Mesenchymal stem cell (in vitro differentiated cells and primary cell): ENCODE results near the gene SLC2A6.

ENCODE experiments used
- DNase-seq: peaks from one replicate; pipeline ENCODE4 v3.0.0-alpha.2; 2013
- H2AFZ ChIP-seq: one replicate; pipeline ENCODE4 v1.6.1; 2013; ENCODE audit warnings: low read depth, mild to moderate bottlenecking, control low read depth, inconsistent platforms, low read length, moderate library complexity
- H2AK5ac ChIP-seq: 2 replicates; pipeline ENCODE4 v1.6.1; 2013; ENCODE audit warnings: low read length, moderate library complexity, mild to moderate bottlenecking, inconsistent platforms; ENCODE audit not compliant: severe bottlenecking
- H2BK120ac ChIP-seq: one replicate; pipeline ENCODE4 v1.6.1; 2013; ENCODE audit warnings: low read depth, mild to moderate bottlenecking, inconsistent platforms, low read length, moderate library complexity
- H2BK12ac ChIP-seq, 2 experiments: one replicate each; pipeline ENCODE4 v1.6.1; 2013; ENCODE audit warnings: inconsistent platforms in 2 of 2, low read length in 2 of 2, mild to moderate bottlenecking in 2 of 2, moderate library complexity in 2 of 2, control low read depth in 1 of 2
- H2BK15ac ChIP-seq: one replicate; pipeline ENCODE4 v1.6.1; 2013; ENCODE audit warnings: mild to moderate bottlenecking, low read depth, inconsistent platforms; ENCODE audit not compliant: poor library complexity, severe bottlenecking
- H2BK5ac ChIP-seq: 2 replicates; pipeline ENCODE4 v1.6.1; 2013; ENCODE audit warnings: low read depth, mild to moderate bottlenecking, low read length, control low read depth, inconsistent platforms; ENCODE audit not compliant: poor library complexity, severe bottlenecking
- H3K14ac ChIP-seq, 2 experiments: one replicate each; pipeline ENCODE4 v1.6.1; 2013; ENCODE audit warnings: inconsistent platforms in 2 of 2, low read length in 2 of 2, control low read depth in 1 of 2, mild to moderate bottlenecking in 1 of 2, moderate library complexity in 1 of 2
- H3K18ac ChIP-seq, 2 experiments: one replicate each; pipeline ENCODE4 v1.6.1; 2013; ENCODE audit warnings: inconsistent platforms in 2 of 2, low read length in 2 of 2, control low read depth in 1 of 2, low read depth in 1 of 2, mild to moderate bottlenecking in 1 of 2
- H3K23ac ChIP-seq, 2 experiments: one replicate each; pipeline ENCODE4 v1.6.1; 2013; ENCODE audit warnings: inconsistent platforms in 2 of 2, low read length in 2 of 2, mild to moderate bottlenecking in 2 of 2, moderate library complexity in 2 of 2, control low read depth in 1 of 2
- H3K27ac ChIP-seq: 2 replicates; pipeline ENCODE4 v1.5.1; 2013; ENCODE audit warnings: mild to moderate bottlenecking, moderate library complexity, low read length, control low read depth, inconsistent platforms; ENCODE audit not compliant: poor library complexity, severe bottlenecking
- H3K27me3 ChIP-seq, 2 experiments: 2 replicates each; pipeline versions ENCODE4 v1.6.1 to v1.7.0; 2013; ENCODE audit warnings: low read length in 2 of 2, mild to moderate bottlenecking in 2 of 2, moderate library complexity in 2 of 2, control low read depth in 1 of 2, inconsistent platforms in 1 of 2; ENCODE audit not compliant: control insufficient read depth in 1 of 2, insufficient read depth in 1 of 2
- H3K36me3 ChIP-seq, 2 experiments: 2 replicates each; pipeline versions ENCODE4 v1.6.1 to v1.7.0; 2013; ENCODE audit warnings: low read length in 2 of 2, control low read depth in 1 of 2, inconsistent platforms in 1 of 2, low read depth in 1 of 2, mild to moderate bottlenecking in 1 of 2; ENCODE audit not compliant: insufficient read depth in 2 of 2, control insufficient read depth in 1 of 2
- H3K4ac ChIP-seq, 2 experiments: one replicate each; pipeline ENCODE4 v1.6.1; 2013; ENCODE audit warnings: inconsistent platforms in 2 of 2, low read length in 2 of 2, mild to moderate bottlenecking in 2 of 2, moderate library complexity in 2 of 2, control low read depth in 1 of 2, low read depth in 1 of 2
- H3K4me1 ChIP-seq: 2 replicates; pipeline ENCODE4 v1.6.1; 2013; ENCODE audit warnings: low read depth, low read length, control low read depth; ENCODE audit not compliant: control insufficient read depth, insufficient read depth
- H3K4me2 ChIP-seq: 2 replicates; pipeline ENCODE4 v1.6.1; 2013; ENCODE audit warnings: low read length, mild to moderate bottlenecking, inconsistent platforms; ENCODE audit not compliant: poor library complexity, severe bottlenecking
- H3K4me3 ChIP-seq, 2 experiments: 2 replicates each; pipeline versions ENCODE4 v1.5.1 to v1.7.0; 2013; ENCODE audit warnings: low read length in 2 of 2, mild to moderate bottlenecking in 2 of 2, control low read depth in 1 of 2, low read depth in 1 of 2; ENCODE audit not compliant: insufficient read depth in 1 of 2
- H3K79me1 ChIP-seq: replicated peaks from 2 replicates; pipeline ENCODE4 v1.6.1; 2013; ENCODE audit warnings: mild to moderate bottlenecking, control low read depth, low read length, inconsistent platforms; ENCODE audit not compliant: poor library complexity, severe bottlenecking
- H3K9ac ChIP-seq: 2 replicates; pipeline ENCODE4 v1.7.0; 2013; ENCODE audit warnings: mild to moderate bottlenecking, low read length, moderate library complexity
- H3K9me3 ChIP-seq: 2 replicates; pipeline ENCODE4 v1.7.0; 2013; ENCODE audit warnings: mild to moderate bottlenecking, low read length; ENCODE audit not compliant: control insufficient read depth
- H4K8ac ChIP-seq: one replicate; pipeline ENCODE4 v1.6.1; 2013; ENCODE audit warnings: inconsistent platforms, mild to moderate bottlenecking, low read length, moderate library complexity
- H4K91ac ChIP-seq: one replicate; pipeline ENCODE4 v1.6.1; 2013; ENCODE audit warnings: mild to moderate bottlenecking, low read length, inconsistent platforms
- WGBS: methylation state at CpG from one replicate; pipeline ENCODE4 v1.1.7; 2013; ENCODE audit warnings: mixed read lengths; 5-methylcytosine and 5-hydroxymethylcytosine counted together

Gene SLC2A6

GRCh38 chr9:133499132-133499891 is 20.4 kb upstream of the SLC2A6 start:
- H2BK5ac ChIP-seq, result no peak overlapping the region
- no peaks in the 10 kb centered on the region for H3K79me1 ChIP-seq
- no peak overlapping the region for H3K23ac ChIP-seq
- H2AK5ac ChIP-seq, result no peak overlapping the region
- no peak overlapping the region for H3K27ac ChIP-seq
- no peak overlapping the region for H3K14ac ChIP-seq
- peak overlapping the region; percentile 37 for H2BK15ac ChIP-seq
- WGBS, result 45% methylated on average over 19 of the region's 19 CpGs
- no peak overlapping the region for H4K91ac ChIP-seq
- H2AFZ ChIP-seq, result peak overlapping the region; percentile 48
- peaks cover 0 to 4% of the 10 kb centered on the region in 2 experiments for H3K36me3 ChIP-seq
- peaks cover 21% of the 10 kb centered on the region for H3K9me3 ChIP-seq
- no peak overlapping the region for H3K18ac ChIP-seq
- peaks cover 3% of the 10 kb centered on the region for H3K4me1 ChIP-seq
- no peak overlapping the region for H2BK120ac ChIP-seq
- no peak overlapping the region for H3K4ac ChIP-seq
- H4K8ac ChIP-seq, result no peak overlapping the region
- H2BK12ac ChIP-seq, result no peak overlapping the region
- peak; percentile 40 for DNase-seq
- H3K4me2 ChIP-seq, result no peak overlapping the region
- peaks cover 38 to 62% of the 10 kb centered on the region in 2 experiments for H3K27me3 ChIP-seq
- no peak overlapping the region for H3K9ac ChIP-seq
- H3K4me3 ChIP-seq, result no peak overlapping the region

- H2BK5ac ChIP-seq, result no peak overlapping the region
- no peak overlapping the region for H2AFZ ChIP-seq
- no peak overlapping the region for H2BK120ac ChIP-seq
- H3K18ac ChIP-seq, result peak overlapping the region in 1 of 2 experiments; percentile 14
- H3K79me1 ChIP-seq, result no peaks in the 10 kb centered on the region
- peaks cover 38 to 63% of the 10 kb centered on the region in 2 experiments for H3K27me3 ChIP-seq
- no peak overlapping the region for H2BK15ac ChIP-seq
- H3K4me2 ChIP-seq, result no peak overlapping the region
- peak overlapping the region in 1 of 2 experiments; percentile 35 for H3K14ac ChIP-seq
- peaks cover 0 to 4% of the 10 kb centered on the region in 2 experiments for H3K36me3 ChIP-seq
- peaks cover 10% of the 10 kb centered on the region for H3K4me1 ChIP-seq
- H3K27ac ChIP-seq, result no peak overlapping the region
- H3K9ac ChIP-seq, result no peak overlapping the region
- 85% methylated on average over 35 of the region's 35 CpGs for WGBS
- no peak overlapping the region for H2BK12ac ChIP-seq
- H3K23ac ChIP-seq, result no peak overlapping the region
- H4K91ac ChIP-seq, result no peak overlapping the region
- H3K9me3 ChIP-seq, result peaks cover 14% of the 10 kb centered on the region
- DNase-seq, result no peak
- no peak overlapping the region for H2AK5ac ChIP-seq
- no peak overlapping the region for H3K4ac ChIP-seq
- H3K4me3 ChIP-seq, result no peak overlapping the region
- no peak overlapping the region for H4K8ac ChIP-seq
These were observed 18.3 kb upstream of the SLC2A6 start for GRCh38 chr9:133496861-133497842.

- no peak overlapping the region for H3K27ac ChIP-seq
- H3K4me1 ChIP-seq, result peaks cover 14% of the 10 kb centered on the region
- peaks cover 38 to 76% of the 10 kb centered on the region in 2 experiments for H3K27me3 ChIP-seq
- no peak overlapping the region for H2AFZ ChIP-seq
- 94% methylated on average over 24 of the region's 24 CpGs for WGBS
- H3K4ac ChIP-seq, result no peak overlapping the region
- H3K14ac ChIP-seq, result peak overlapping the region in 1 of 2 experiments; percentile 84
- no peak overlapping the region for H2BK120ac ChIP-seq
- H3K79me1 ChIP-seq, result no peaks in the 10 kb centered on the region
- DNase-seq, result no peak
- no peak overlapping the region for H2BK15ac ChIP-seq
- H3K4me2 ChIP-seq, result no peak overlapping the region
- peak overlapping the region in 1 of 2 experiments; percentile 14 for H3K4me3 ChIP-seq
- no peak overlapping the region for H3K9ac ChIP-seq
- H2BK5ac ChIP-seq, result no peak overlapping the region
- no peak overlapping the region for H2BK12ac ChIP-seq
- no peak overlapping the region for H2AK5ac ChIP-seq
- H3K18ac ChIP-seq, result no peak overlapping the region
- no peak overlapping the region for H4K91ac ChIP-seq
- no peak overlapping the region for H3K23ac ChIP-seq
- H4K8ac ChIP-seq, result no peak overlapping the region
- peaks cover 0 to 4% of the 10 kb centered on the region in 2 experiments for H3K36me3 ChIP-seq
- no peaks in the 10 kb centered on the region for H3K9me3 ChIP-seq
These were observed 16.7 kb upstream of the SLC2A6 start for GRCh38 chr9:133495327-133496293.
